Suprapubic skin (tissue), 4 donors: ENCODE data around the gene BSG.

Source experiments
- POLR2A ChIP-seq, 2 donors: fragments of 450-650 bp; IDR thresholded peaks; one replicate each; pipeline ENCODE4 v1.6.1; 2017; ENCODE audit warnings: antibody characterized with exemption in 2 of 2, mild to moderate bottlenecking in 2 of 2, moderate library complexity in 2 of 2
- POLR2AphosphoS5 ChIP-seq, 3 donors: sonication (generic); formaldehyde crosslinking; IDR thresholded peaks; one replicate each; pipeline ENCODE4 v1.6.1; 2017; ENCODE audit warnings: antibody characterized with exemption in 3 of 3
- TF ChIP-seq, protein P1 (sequence below), 2 donors: fragments of 200-600 bp in 1 of 2; fragments of 450-650 bp in 1 of 2; sonication (generic) in 1 of 2; IDR thresholded peaks; one replicate each; pipeline ENCODE4 v1.5.1; 2016 to 2019; ENCODE audit warnings: antibody characterized with exemption in 2 of 2, mild to moderate bottlenecking in 1 of 2, moderate library complexity in 1 of 2

DNA sequence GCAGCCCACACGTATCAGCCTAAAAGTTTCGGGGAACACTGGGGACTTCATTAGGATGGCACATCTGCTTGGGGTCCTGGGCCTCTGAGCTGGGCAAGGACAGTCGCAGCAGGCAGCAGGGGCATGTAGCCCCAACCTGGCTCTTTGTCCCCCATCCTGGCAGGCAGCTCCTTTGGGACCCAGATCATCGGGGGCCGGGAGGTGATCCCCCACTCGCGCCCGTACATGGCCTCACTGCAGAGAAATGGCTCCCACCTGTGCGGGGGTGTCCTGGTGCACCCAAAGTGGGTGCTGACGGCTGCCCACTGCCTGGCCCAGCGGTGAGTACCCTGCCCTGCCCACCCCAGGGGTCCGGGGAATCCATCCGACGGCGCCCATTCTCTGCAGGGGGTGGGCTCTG, 25.3 kb upstream of the BSG start:
- TF ChIP-seq, protein P1, sequence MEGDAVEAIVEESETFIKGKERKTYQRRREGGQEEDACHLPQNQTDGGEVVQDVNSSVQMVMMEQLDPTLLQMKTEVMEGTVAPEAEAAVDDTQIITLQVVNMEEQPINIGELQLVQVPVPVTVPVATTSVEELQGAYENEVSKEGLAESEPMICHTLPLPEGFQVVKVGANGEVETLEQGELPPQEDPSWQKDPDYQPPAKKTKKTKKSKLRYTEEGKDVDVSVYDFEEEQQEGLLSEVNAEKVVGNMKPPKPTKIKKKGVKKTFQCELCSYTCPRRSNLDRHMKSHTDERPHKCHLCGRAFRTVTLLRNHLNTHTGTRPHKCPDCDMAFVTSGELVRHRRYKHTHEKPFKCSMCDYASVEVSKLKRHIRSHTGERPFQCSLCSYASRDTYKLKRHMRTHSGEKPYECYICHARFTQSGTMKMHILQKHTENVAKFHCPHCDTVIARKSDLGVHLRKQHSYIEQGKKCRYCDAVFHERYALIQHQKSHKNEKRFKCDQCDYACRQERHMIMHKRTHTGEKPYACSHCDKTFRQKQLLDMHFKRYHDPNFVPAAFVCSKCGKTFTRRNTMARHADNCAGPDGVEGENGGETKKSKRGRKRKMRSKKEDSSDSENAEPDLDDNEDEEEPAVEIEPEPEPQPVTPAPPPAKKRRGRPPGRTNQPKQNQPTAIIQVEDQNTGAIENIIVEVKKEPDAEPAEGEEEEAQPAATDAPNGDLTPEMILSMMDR (IDR thresholded peaks at IDR 0.05) = no peak
- no peak for TF ChIP-seq POLR2A (IDR thresholded peaks at IDR 0.05)
- no peak for TF ChIP-seq POLR2AphosphoS5 (IDR thresholded peaks at IDR 0.05)
